Spinal cord (tissue), 10 donors: ENCODE measurements around the gene DNMT3L. TPM values are rescaled to one million over a fixed set of nuclear protein-coding genes. Genes with fewer than 3 reads are reported as not detected.
"Not testable (repeated sequence)": the region's sequence is repeated elsewhere in the genome, so short reads cannot be mapped to it uniquely, and the experiment has no call there.

Experiments used
- DNase-seq, 6 donors: peaks; one replicate each; pipeline versions ENCODE4 v3.0.0 to v3.0.0-alpha.2; 2013 to 2015; ENCODE audit warnings: low spot score in 6 of 6, low read depth in 4 of 6
- H3K27ac ChIP-seq: one replicate; pipeline ENCODE4 v1.5.1; 2013; ENCODE audit warnings: low read depth, low read length, control low read depth
- H3K27me3 ChIP-seq: one replicate; pipeline ENCODE4 v1.6.1; 2013; ENCODE audit warnings: low read length; ENCODE audit not compliant: control insufficient read depth, insufficient read depth
- H3K36me3 ChIP-seq: one replicate; pipeline ENCODE4 v1.6.1; 2013; ENCODE audit warnings: low read length; ENCODE audit not compliant: control insufficient read depth, insufficient read depth
- H3K4me1 ChIP-seq: one replicate; pipeline ENCODE4 v1.6.1; 2013; ENCODE audit warnings: low read length; ENCODE audit not compliant: control insufficient read depth, insufficient read depth
- H3K4me3 ChIP-seq: one replicate; pipeline ENCODE4 v1.5.1; 2013; ENCODE audit warnings: low read depth, low read length, control low read depth
- H3K9me3 ChIP-seq: one replicate; pipeline ENCODE4 v1.6.1; 2013; ENCODE audit warnings: low read length; ENCODE audit not compliant: control insufficient read depth, insufficient read depth
- WGBS: methylation state at CpG from one replicate; pipeline ENCODE4 v1.1.5; 2013; ENCODE audit warnings: missing lambda C conversion rate; ENCODE audit not compliant: insufficient coverage; 5-methylcytosine and 5-hydroxymethylcytosine counted together
- polyA plus RNA-seq, 2 donors: library from polyadenylated mRNA; unstranded; fragments of 120-200 nt; gene quantifications; one replicate each; pipeline ENCODE4 v1.2.1, GENCODE V29; 2013; ENCODE audit not compliant: insufficient read length in 2 of 2
- total RNA-seq, 2 donors: library from RNA; depleted of rRNA in 1 of 2; stranded (reverse); fragments of 120-200 nt in 1 of 2; fragments of >200 nt in 1 of 2; gene quantifications; one replicate each; pipeline versions ENCODE4 v1.2.3 to v1.2.4, GENCODE V29; 2013 to 2014
- donor health status: healthy.

DNMT3L gene
- total and polyA plus RNA-seq, 4 donors, result not detected

GRCh38 chr21:44253832-44254710 is 7.6 kb downstream of the DNMT3L start:
- DNase-seq, result no peak

GRCh38 chr21:44249204-44250037 is 12.3 kb downstream of the DNMT3L start:
- not testable (repeated sequence) for H3K36me3 ChIP-seq, H3K27ac ChIP-seq, H3K27me3 ChIP-seq, H3K9me3 ChIP-seq, H3K4me1 ChIP-seq, DNase-seq, H3K4me3 ChIP-seq
- no CpG with 5 or more reads among the region's 33 CpGs for WGBS

More at GRCh38 chr21:44253832-44254710, 7.6 kb downstream of the DNMT3L start:
- Histone ChIP-seq H3K9me3 (no peaks in the 10 kb centered on the region), H3K36me3 (no peaks in the 10 kb centered on the region), H3K27ac (no peak overlapping the region), H3K4me1 (no peaks in the 10 kb centered on the region), H3K4me3 (no peak overlapping the region), H3K27me3 (no peaks in the 10 kb centered on the region)
- WGBS, result 81% methylated on average over 26 of the region's 29 CpGs

GRCh38 chr21:44247904-44248303 is 13.8 kb downstream of the DNMT3L start:
- H3K9me3 ChIP-seq, H3K4me3 ChIP-seq, H3K4me1 ChIP-seq, H3K36me3 ChIP-seq, H3K27me3 ChIP-seq, H3K27ac ChIP-seq, DNase-seq: not testable (repeated sequence)
- no CpG with 5 or more reads among the region's 17 CpGs for WGBS

DNA sequence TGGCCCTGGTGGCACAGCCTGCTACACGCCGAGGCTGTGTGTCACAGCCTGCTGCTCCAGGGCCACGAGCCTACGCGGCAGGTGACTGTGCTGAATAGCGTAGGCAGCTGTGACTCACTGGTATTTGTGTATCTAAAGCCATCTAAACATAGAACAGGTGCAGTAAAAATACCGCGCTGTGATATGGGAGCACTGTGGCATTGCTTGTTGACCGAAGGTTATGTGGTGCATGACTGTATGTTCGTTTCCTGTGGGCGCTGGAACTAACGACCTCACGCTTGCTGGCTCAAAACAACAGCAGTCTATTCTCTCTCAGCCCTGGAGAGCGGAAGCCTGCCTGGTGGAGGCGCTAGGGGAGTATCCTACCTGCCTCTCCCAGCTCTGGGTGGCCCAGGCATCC is 17.7 kb downstream of the DNMT3L start:
- not testable (repeated sequence) for H3K36me3 ChIP-seq, H3K4me3 ChIP-seq, H3K27ac ChIP-seq, H3K4me1 ChIP-seq, DNase-seq, H3K9me3 ChIP-seq, H3K27me3 ChIP-seq
- no CpG with 5 or more reads among the region's 15 CpGs for WGBS

DNA sequence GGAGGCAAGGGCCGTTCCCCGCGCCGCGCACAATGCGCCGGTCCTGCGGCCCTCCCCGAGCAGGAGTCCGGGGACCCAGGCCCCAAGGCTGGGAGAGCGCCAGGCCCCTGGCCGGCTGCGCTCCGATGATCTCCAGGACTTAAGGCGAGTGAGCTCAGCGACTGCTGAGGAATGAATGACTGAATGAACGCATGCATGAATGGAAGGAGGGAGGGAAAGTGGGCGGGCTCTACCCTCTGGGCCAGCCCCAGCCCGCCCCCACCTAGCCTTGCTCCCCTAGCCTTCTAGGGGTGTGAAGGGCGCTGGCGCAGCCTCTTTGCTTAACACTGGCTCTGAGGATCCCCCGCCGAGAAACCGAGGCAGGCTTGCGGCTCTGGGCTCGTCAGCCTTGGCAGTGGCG is 20.4 kb downstream of the DNMT3L start:
- not testable (repeated sequence) for H3K9me3 ChIP-seq, H3K27ac ChIP-seq, H3K4me1 ChIP-seq, DNase-seq, H3K4me3 ChIP-seq, H3K36me3 ChIP-seq, H3K27me3 ChIP-seq
- no CpG with 5 or more reads among the region's 27 CpGs for WGBS

GRCh38 chr21:44240842-44241241 is 20.9 kb downstream of the DNMT3L start, which contains the start of gene ICOSLG:
ICOSLG (minus strand) TSS chr21:44240943; CDS start chr21:44240817, 126 bp downstream.
- H3K27ac ChIP-seq, DNase-seq, H3K27me3 ChIP-seq, H3K4me1 ChIP-seq, H3K36me3 ChIP-seq, H3K4me3 ChIP-seq, H3K9me3 ChIP-seq: not testable (repeated sequence)
- WGBS, result no CpG with 5 or more reads among the region's 53 CpGs

DNA sequence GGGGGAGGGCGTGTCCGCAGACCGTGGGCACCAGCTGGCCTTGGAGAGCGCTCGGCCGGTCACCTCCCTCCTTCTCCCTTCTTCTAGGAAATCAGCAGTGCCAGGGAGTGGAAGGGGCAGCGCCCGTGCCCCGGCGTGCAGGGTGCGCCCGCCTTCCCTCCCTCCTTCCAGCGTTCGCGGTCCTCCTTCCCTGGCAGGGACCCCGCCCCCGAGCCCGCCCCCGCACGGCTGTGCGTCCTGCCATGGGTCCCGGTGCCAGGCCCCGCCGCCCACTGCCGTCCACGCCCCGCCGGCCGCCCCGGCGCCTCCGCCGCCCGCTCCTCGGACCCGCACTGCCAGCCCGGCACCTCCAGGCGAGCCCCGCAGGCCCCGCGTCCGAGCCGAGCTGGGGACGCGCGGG is 21.3 kb downstream of the DNMT3L start:
- not testable (repeated sequence) for H3K9me3 ChIP-seq, H3K27ac ChIP-seq, H3K4me3 ChIP-seq, H3K36me3 ChIP-seq, DNase-seq, H3K4me1 ChIP-seq, H3K27me3 ChIP-seq
- WGBS, result no CpG with 5 or more reads among the region's 46 CpGs

DNA sequence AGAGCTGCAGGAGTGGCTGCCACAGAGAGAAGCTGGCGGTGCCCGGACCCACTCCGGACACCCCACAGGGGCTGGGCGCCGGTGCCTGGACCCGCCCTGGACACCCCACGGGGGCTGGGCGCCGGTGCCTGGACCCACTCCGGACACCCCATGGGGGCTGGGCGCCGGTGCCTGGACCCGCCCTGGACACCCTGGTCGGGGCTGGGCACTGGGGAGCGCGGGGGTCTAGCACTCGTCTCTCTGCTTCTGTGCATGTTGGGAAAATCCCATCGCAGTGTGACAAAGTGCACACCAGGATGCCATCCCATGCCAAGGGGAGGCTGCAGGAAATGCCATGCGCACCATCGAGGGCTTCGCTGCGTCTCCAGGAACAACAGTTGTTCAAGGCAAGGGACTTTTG is 32.1 kb downstream of the DNMT3L start:
- WGBS, result 65% methylated on average over 4 of the region's 22 CpGs
- DNase-seq, H3K9me3 ChIP-seq, H3K27ac ChIP-seq, H3K4me3 ChIP-seq, H3K27me3 ChIP-seq, H3K36me3 ChIP-seq, H3K4me1 ChIP-seq: not testable (repeated sequence)

GRCh38 chr21:44228109-44228508 is 33.6 kb downstream of the DNMT3L start:
- H3K36me3 ChIP-seq, H3K4me3 ChIP-seq, H3K4me1 ChIP-seq, DNase-seq, H3K9me3 ChIP-seq, H3K27ac ChIP-seq, H3K27me3 ChIP-seq: not testable (repeated sequence)
- WGBS, result no CpG with 5 or more reads among the region's 13 CpGs
